ENCODE data around the gene PCNX1. TPM values are rescaled to one million over a fixed set of nuclear protein-coding genes. Genes with fewer than 3 reads are reported as not detected.

The PCNX1 gene
- total and polyA plus RNA-seq, 4 donors, result 5.7 to 41.2 (median 18.2) TPM

DNA sequence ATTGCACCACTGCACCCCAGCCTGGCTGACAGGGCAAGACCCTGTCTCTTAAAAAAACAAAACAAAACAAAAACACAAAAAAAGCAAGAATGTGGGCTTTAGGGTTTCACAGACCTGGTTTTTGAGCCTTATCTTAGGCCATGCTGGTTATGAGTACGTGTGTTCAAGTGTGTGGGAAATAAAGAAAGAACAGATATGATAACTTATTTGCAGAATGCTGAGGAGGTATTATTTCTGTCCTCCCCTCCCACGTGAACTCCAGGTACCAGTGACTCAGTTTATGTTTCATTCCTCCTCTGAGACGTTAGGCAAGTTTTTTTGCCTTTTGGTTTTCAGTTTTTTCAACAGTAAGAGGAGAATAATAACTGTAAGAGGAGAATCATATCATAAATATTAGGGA, 49.3 kb downstream of the PCNX1 start:
- peaks cover 0 to 19% (median 16%) of the 10 kb centered on the region in 4 donors for H3K4me1 ChIP-seq (ENCODE audit: control insufficient read depth in 4 of 4, insufficient read depth in 4 of 4, low read length in 3 of 4)
- H3K9me3 ChIP-seq (ENCODE audit: control insufficient read depth in 4 of 4, low read length in 3 of 4), result no peaks in the 10 kb centered on the region
- no peak overlapping the region for H3K27ac ChIP-seq (ENCODE audit: low read depth in 1 of 2, low read length in 2 of 2)
- DNase-seq (ENCODE audit: low spot score), result no peak
- H3K9ac ChIP-seq (ENCODE audit: low read depth in 1 of 2, low read length in 2 of 2), result no peak overlapping the region
- TF ChIP-seq FOXA2 (IDR thresholded peaks at IDR 0.05), result no peak
- peaks cover 0 to 3% (median 0%) of the 10 kb centered on the region in 4 donors for H3K36me3 ChIP-seq (ENCODE audit: control insufficient read depth in 4 of 4, insufficient read depth in 3 of 4, low read depth in 1 of 4, low read length in 3 of 4)
- WGBS, result 86% methylated on average over 3 of the region's 3 CpGs
- no peak overlapping the region for H3K4me3 ChIP-seq (ENCODE audit: low read depth in 1 of 3, low read length in 3 of 3)
- no peaks in the 10 kb centered on the region for H3K27me3 ChIP-seq (ENCODE audit: control insufficient read depth in 4 of 4, insufficient read depth in 4 of 4, low read length in 3 of 4)

DNA sequence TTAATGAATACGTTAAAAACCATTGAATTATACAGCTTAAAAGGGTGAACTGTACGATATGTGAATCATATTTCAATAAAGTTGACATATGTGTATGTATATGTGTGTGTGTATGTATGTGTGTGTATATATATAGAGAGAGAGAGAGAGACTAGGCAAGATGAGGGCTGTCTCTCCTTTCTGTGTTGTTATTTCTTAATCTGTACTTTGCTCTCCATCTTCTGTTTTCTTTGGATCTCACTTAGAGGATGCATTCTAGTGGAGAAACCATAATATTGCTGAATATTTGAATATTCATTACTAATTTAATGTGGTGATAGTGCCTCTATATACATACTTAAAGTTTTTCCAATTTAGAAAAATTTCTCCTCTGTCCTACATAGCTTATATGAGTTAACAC, 50.5 kb downstream of the PCNX1 start:
- no peaks in the 10 kb centered on the region for H3K27me3 ChIP-seq (ENCODE audit: control insufficient read depth in 4 of 4, insufficient read depth in 4 of 4, low read length in 3 of 4)
- H3K4me3 ChIP-seq (ENCODE audit: low read depth in 1 of 3, low read length in 3 of 3), result no peak overlapping the region
- no peaks in the 10 kb centered on the region for H3K9me3 ChIP-seq (ENCODE audit: control insufficient read depth in 4 of 4, low read length in 3 of 4)
- H3K27ac ChIP-seq (ENCODE audit: low read depth in 1 of 2, low read length in 2 of 2), result no peak overlapping the region
- no peak for TF ChIP-seq JUND (IDR thresholded peaks at IDR 0.05)
- peaks cover 0 to 19% (median 16%) of the 10 kb centered on the region in 4 donors for H3K4me1 ChIP-seq (ENCODE audit: control insufficient read depth in 4 of 4, insufficient read depth in 4 of 4, low read length in 3 of 4)
- H3K9ac ChIP-seq (ENCODE audit: low read depth in 1 of 2, low read length in 2 of 2), result no peak overlapping the region
- peaks cover 0 to 5% (median 3%) of the 10 kb centered on the region in 4 donors for H3K36me3 ChIP-seq (ENCODE audit: control insufficient read depth in 4 of 4, insufficient read depth in 3 of 4, low read depth in 1 of 4, low read length in 3 of 4)
- no peak for DNase-seq (ENCODE audit: low spot score)
- WGBS, result 97% methylated on average over 2 of the region's 2 CpGs

DNA sequence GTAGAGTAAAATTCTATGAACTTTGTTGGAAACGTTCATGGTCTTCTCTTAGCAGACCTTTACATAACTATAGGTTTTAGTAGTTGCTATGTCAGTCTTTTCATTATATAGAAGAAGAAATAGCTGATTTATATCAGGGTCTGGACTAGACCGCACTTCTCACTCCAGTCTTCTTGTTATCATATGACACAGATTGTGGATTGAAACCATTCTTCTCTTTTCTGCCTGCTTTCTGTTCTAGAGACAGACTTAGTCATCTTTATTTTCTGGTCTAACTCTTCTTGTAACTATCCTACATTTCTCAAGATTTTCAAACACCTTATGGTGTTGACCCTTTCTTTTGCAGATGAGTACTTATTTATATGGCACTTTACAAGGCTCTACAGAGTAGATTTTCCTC, 55.7 kb downstream of the PCNX1 start:
- Histone ChIP-seq H3K27me3 (ENCODE audit: control insufficient read depth in 4 of 4, insufficient read depth in 4 of 4, low read length in 3 of 4) (no peaks in the 10 kb centered on the region), H3K36me3 (ENCODE audit: control insufficient read depth in 4 of 4, insufficient read depth in 3 of 4, low read depth in 1 of 4, low read length in 3 of 4) (peaks cover 0 to 5% (median 3%) of the 10 kb centered on the region in 4 donors), H3K9ac (ENCODE audit: low read depth in 1 of 2, low read length in 2 of 2) (no peak overlapping the region), H3K27ac (ENCODE audit: low read depth in 1 of 2, low read length in 2 of 2) (no peak overlapping the region), H3K9me3 (ENCODE audit: control insufficient read depth in 4 of 4, low read length in 3 of 4) (no peaks in the 10 kb centered on the region), H3K4me1 (ENCODE audit: control insufficient read depth in 4 of 4, insufficient read depth in 4 of 4, low read length in 3 of 4) (peaks cover 0 to 14% (median 9%) of the 10 kb centered on the region in 4 donors), H3K4me3 (ENCODE audit: low read depth in 1 of 3, low read length in 3 of 3) (no peak overlapping the region)
- no peak for TF ChIP-seq YY1 (IDR thresholded peaks at IDR 0.05)
- TF ChIP-seq, protein P1, sequence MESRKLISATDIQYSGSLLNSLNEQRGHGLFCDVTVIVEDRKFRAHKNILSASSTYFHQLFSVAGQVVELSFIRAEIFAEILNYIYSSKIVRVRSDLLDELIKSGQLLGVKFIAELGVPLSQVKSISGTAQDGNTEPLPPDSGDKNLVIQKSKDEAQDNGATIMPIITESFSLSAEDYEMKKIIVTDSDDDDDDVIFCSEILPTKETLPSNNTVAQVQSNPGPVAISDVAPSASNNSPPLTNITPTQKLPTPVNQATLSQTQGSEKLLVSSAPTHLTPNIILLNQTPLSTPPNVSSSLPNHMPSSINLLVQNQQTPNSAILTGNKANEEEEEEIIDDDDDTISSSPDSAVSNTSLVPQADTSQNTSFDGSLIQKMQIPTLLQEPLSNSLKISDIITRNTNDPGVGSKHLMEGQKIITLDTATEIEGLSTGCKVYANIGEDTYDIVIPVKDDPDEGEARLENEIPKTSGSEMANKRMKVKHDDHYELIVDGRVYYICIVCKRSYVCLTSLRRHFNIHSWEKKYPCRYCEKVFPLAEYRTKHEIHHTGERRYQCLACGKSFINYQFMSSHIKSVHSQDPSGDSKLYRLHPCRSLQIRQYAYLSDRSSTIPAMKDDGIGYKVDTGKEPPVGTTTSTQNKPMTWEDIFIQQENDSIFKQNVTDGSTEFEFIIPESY (IDR thresholded peaks at IDR 0.05), result no peak
- TF ChIP-seq HNF4G (IDR thresholded peaks at IDR 0.05), result no peak
- no peak for TF ChIP-seq RXRA (IDR thresholded peaks at IDR 0.05)
- TF ChIP-seq JUND (IDR thresholded peaks at IDR 0.05), result no peak
- TF ChIP-seq FOXA2 (IDR thresholded peaks at IDR 0.05), result no peak
- TF ChIP-seq GABPA (IDR thresholded peaks at IDR 0.05 in 1 of 2, conservative IDR thresholded peaks at IDR 0.05 in 1 of 2), result no peak
- no peak for TF ChIP-seq TAF1 (conservative IDR thresholded peaks at IDR 0.05)
- no peak for TF ChIP-seq EGR1 (IDR thresholded peaks at IDR 0.05; ENCODE audit: low read depth in 2 of 2)
- no peak for TF ChIP-seq HNF4A (conservative IDR thresholded peaks at IDR 0.05)
- 89% methylated on average over 2 of the region's 2 CpGs for WGBS
- DNase-seq (ENCODE audit: low spot score), result no peak

DNA sequence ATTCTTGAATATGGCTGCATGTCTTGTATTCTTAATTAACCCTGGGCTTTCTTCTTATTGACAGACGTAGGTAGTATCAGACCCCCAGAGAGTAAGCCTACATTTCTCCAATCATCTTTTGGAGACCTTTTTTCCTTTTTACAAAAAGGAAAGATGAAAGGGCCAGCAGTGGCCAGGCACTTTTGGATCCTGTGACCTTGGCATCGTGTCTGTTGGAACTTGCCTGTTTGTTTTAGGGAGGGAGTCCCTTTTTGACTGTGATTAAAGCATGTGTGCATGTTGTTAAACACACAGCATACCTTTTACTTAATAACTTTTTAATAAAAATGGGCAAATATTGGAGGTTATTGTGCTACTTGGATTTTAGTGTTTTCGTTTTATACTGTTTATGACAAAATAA, 57.2 kb downstream of the PCNX1 start:
- Histone ChIP-seq H3K9ac (ENCODE audit: low read depth in 1 of 2, low read length in 2 of 2) (no peak overlapping the region), H3K27me3 (ENCODE audit: control insufficient read depth in 4 of 4, insufficient read depth in 4 of 4, low read length in 3 of 4) (no peaks in the 10 kb centered on the region), H3K36me3 (ENCODE audit: control insufficient read depth in 4 of 4, insufficient read depth in 3 of 4, low read depth in 1 of 4, low read length in 3 of 4) (peaks cover 3 to 8% (median 5%) of the 10 kb centered on the region in 4 donors), H3K4me1 (ENCODE audit: control insufficient read depth in 4 of 4, insufficient read depth in 4 of 4, low read length in 3 of 4) (peaks cover 0 to 14% (median 9%) of the 10 kb centered on the region in 4 donors), H3K27ac (ENCODE audit: low read depth in 1 of 2, low read length in 2 of 2) (no peak overlapping the region), H3K9me3 (ENCODE audit: control insufficient read depth in 4 of 4, low read length in 3 of 4) (no peaks in the 10 kb centered on the region), H3K4me3 (ENCODE audit: low read depth in 1 of 3, low read length in 3 of 3) (no peak overlapping the region)
- TF ChIP-seq YY1 (IDR thresholded peaks at IDR 0.05) (peak; percentile 15), RAD21 (IDR thresholded peaks at IDR 0.05) (peak in 1 of 2 donors; percentile 11), RXRA (IDR thresholded peaks at IDR 0.05) (peak in 1 of 2 donors; percentile 16), EGR1 (IDR thresholded peaks at IDR 0.05; ENCODE audit: low read depth in 2 of 2) (no peak), HNF4A (conservative IDR thresholded peaks at IDR 0.05) (peak; percentile 47 to 53)
- TF ChIP-seq, protein P2, sequence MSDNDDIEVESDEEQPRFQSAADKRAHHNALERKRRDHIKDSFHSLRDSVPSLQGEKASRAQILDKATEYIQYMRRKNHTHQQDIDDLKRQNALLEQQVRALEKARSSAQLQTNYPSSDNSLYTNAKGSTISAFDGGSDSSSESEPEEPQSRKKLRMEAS (IDR thresholded peaks at IDR 0.05), result peak; percentile 34
- DNase-seq (ENCODE audit: low spot score), result no peak
- 50% methylated on average over 3 of the region's 3 CpGs for WGBS

All from liver (tissue), 9 donors.